Omental fat pad (tissue), 4 donors: ENCODE data around the gene FAM177A1. TPM values are rescaled to one million over a fixed set of nuclear protein-coding genes. Genes with fewer than 3 reads are reported as not detected.
A peak's percentile ranks its signal among the peaks of the same experiment; 100 is the strongest.
"Not testable (repeated sequence)": the region's sequence is repeated elsewhere in the genome, so short reads cannot be mapped to it uniquely, and the experiment has no call there.

Experiments
- ATAC-seq: fragments of 150-250 bp; one replicate; pipeline ENCODE4 v1.9.1; 2016; ENCODE audit warnings: mild to moderate bottlenecking, moderate library complexity; ENCODE audit not compliant: low FRiP score
- DNase-seq: peaks from one replicate; pipeline ENCODE4 v3.0.0-alpha.2; 2019; ENCODE audit warnings: low spot score
- CTCF ChIP-seq, 3 donors: fragments of 450-650 bp; IDR thresholded peaks; one replicate each; pipeline ENCODE4 v1.5.1; 2016 to 2017; ENCODE audit warnings: antibody characterized with exemption in 3 of 3, mild to moderate bottlenecking in 3 of 3, moderate library complexity in 2 of 3
- total RNA-seq, 4 donors: library from RNA; depleted of rRNA; stranded (reverse); fragments of >200 nt; gene quantifications; one replicate each; pipeline ENCODE4 v1.1.0, GENCODE V29; 2016

Gene FAM177A1
- total RNA-seq, 4 donors from 2014 or later: 35.7 to 123 (median 52.3) TPM

- no peak for ATAC-seq
- no peak for TF ChIP-seq CTCF (IDR thresholded peaks at IDR 0.05)
These were observed 349 bp upstream of the FAM177A1 start for GRCh38 chr14:35045798-35046047.

GRCh38 chr14:35046751-35047536 is 872 bp downstream of the FAM177A1 start:
- DNase-seq: no peak
- TF ChIP-seq CTCF (IDR thresholded peaks at IDR 0.05): no peak
- ATAC-seq: peak; percentile 38

More at GRCh38 chr14:35045798-35046047, 349 bp upstream of the FAM177A1 start:
- no peak for DNase-seq

- no peak for DNase-seq
- no peak for TF ChIP-seq CTCF (IDR thresholded peaks at IDR 0.05)
- no peak for ATAC-seq
These were observed 2.0 kb downstream of the FAM177A1 start for GRCh38 chr14:35047976-35048513.

GRCh38 chr14:35050652-35051051 is 4.6 kb downstream of the FAM177A1 start:
- no peak for TF ChIP-seq CTCF (IDR thresholded peaks at IDR 0.05)
- no peak for ATAC-seq
- no peak for DNase-seq

- ATAC-seq (no peak), DNase-seq (no peak)
- TF ChIP-seq CTCF (IDR thresholded peaks at IDR 0.05): no peak
These were observed 5.7 kb downstream of the FAM177A1 start for GRCh38 chr14:35051796-35052195.

- TF ChIP-seq CTCF (IDR thresholded peaks at IDR 0.05): no peak
- DNase-seq (no peak), ATAC-seq (no peak)
These were observed 6.6 kb downstream of the FAM177A1 start for GRCh38 chr14:35052637-35053036.

GRCh38 chr14:35061113-35061791 is 15.2 kb downstream of the FAM177A1 start:
- not testable (repeated sequence) for ATAC-seq, DNase-seq

GRCh38 chr14:35065731-35066130 is 19.7 kb downstream of the FAM177A1 start:
- not testable (repeated sequence) for DNase-seq

More at GRCh38 chr14:35065731-35066130, 19.7 kb downstream of the FAM177A1 start:
- ATAC-seq: not testable (repeated sequence)
